ENCODE measurements around the gene PKP1. TPM values are rescaled to one million over a fixed set of nuclear protein-coding genes. Genes with fewer than 3 reads are reported as not detected.
"Not testable (repeated sequence)": the region's sequence is repeated elsewhere in the genome, so short reads cannot be mapped to it uniquely, and the experiment has no call there.

PKP1 gene, protein sequence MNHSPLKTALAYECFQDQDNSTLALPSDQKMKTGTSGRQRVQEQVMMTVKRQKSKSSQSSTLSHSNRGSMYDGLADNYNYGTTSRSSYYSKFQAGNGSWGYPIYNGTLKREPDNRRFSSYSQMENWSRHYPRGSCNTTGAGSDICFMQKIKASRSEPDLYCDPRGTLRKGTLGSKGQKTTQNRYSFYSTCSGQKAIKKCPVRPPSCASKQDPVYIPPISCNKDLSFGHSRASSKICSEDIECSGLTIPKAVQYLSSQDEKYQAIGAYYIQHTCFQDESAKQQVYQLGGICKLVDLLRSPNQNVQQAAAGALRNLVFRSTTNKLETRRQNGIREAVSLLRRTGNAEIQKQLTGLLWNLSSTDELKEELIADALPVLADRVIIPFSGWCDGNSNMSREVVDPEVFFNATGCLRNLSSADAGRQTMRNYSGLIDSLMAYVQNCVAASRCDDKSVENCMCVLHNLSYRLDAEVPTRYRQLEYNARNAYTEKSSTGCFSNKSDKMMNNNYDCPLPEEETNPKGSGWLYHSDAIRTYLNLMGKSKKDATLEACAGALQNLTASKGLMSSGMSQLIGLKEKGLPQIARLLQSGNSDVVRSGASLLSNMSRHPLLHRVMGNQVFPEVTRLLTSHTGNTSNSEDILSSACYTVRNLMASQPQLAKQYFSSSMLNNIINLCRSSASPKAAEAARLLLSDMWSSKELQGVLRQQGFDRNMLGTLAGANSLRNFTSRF
- polyA plus RNA-seq (ENCODE audit: insufficient read length in 4 of 4) = under 1 TPM; 0.06 to 0.67 (median 0.28) TPM

DNA sequence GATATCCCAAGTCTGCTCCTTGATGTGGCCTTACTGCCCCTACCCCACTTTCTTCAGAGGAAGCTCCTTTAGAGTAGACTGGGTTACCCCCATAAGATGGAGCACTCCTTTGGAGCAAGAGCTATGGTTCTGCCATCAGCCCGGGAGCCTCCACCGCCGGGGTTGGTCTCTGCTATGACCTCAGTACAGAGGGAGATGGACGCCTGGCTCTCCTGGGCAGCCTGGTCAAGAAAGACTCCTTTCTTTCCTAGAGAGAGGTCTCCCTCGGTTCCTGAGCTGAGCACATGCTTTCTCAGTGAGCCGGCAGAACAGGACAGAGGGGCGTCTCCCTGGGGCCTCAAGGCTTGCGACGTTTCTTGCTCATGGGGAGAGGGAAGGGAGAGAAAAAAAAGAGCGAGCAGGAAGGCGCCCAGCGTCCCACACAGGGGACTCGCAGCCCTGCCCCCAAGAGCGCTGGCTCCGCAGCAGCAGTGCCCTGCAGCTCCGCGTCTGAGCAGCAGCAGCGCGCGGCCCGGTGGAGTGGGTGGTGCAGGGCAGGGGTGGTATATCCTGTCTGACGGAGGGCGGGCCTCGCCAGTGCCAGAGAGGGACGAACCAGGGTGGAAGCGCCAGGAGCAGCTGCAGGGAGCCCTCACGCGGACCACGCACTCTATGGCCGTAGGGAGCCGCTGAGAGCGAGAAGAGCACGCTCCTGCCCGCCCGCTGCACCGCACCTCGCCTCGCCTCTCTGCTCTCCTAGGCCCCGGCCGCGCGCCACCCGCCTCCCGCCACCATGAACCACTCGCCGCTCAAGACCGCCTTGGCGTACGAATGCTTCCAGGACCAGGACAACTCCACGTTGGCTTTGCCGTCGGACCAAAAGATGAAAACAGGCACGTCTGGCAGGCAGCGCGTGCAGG, at the start of gene PKP1:
Gene PKP1, plus strand, starts transcription at position 576 of the 899 bp plus-strand sequence. Its CDS starts 197 bp downstream, at position 773.
- DNase-seq (ENCODE audit: low read depth in 4 of 4, low spot score in 3 of 4) = peak in 2 of 4 donors; percentile 26 to 28

DNA sequence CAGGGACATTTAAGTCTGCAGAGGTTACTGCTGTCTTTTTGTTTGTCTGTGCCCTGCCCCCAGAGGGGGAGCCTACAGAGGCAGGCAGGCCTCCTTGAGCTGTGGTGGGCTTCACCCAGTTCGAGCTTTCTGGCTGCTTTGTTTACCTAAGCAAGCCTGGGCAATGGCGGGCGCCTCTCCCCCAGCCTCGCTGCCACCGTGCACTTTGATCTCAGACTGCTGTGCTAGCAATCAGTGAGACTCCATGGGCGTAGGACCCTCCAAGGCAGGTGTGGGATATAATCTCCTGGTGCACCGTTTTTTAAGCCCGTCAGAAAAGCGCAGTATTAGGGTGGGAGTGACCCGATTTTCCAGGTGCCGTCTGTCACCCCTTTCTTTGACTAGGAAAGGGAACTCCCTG, 43.7 kb upstream of the PKP1 start:
- not testable (repeated sequence) for DNase-seq (ENCODE audit: low read depth in 4 of 4, low spot score in 3 of 4)

DNA sequence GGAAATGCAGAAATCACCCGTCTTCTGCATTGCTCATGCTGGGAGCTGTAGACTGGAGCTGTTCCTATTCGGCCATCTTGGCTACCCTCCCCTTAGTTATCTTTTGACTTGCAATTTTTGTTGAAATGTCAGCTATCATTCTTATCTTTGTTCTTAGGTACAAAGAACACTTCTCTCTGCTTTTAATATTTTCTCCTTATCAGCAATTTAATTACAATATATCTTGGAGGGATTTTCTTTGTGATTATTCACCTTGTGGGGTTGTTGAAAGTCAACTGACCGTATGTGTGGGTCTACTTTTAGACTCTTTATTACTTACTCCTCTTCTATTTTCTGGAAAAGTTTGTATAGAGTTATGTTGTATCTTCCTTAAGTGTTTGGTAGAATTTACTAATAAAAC, 43.1 kb upstream of the PKP1 start:
- DNase-seq (ENCODE audit: low read depth in 4 of 4, low spot score in 3 of 4) = no peak

DNA sequence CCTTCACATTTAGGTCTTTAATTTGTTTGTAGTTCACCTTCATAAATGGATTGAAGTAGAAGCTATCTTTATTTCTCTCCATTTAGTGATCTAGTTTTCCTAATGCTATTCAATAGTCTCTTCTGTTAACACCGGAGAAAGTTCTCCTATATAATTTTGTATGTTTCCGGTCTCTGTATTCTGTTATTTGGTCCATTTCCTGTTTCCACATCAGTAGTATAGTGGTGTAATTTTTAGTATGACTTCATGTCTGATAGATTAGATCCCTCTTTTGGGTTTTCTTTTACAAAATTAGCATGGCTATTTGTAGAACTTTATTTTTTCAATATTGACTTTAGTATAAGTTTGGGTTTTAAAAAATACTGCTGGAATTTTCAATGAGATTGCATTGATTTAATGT, 41.6 kb upstream of the PKP1 start:
- no peak for DNase-seq (ENCODE audit: low read depth in 4 of 4, low spot score in 3 of 4)

DNA sequence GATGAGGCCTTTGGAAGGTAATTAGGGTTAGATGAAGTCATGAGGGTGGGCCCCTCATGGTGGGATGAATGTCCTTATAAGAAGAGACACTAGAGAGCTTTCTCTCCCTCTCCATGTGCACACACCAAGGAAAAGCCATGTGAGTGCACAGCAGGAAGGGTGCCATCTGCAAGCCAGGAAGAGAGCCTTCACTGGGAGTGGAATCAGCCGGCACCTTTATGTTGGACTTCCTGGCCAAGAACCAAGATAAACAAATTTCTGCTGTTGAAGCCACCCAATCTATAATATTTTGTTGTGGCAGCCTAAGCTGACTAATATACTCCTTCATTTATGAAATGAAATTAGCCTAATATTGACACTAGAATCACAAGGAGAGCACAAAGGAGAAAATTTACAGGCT, 38.2 kb upstream of the PKP1 start:
- DNase-seq (ENCODE audit: low read depth in 4 of 4, low spot score in 3 of 4) = no peak

DNA sequence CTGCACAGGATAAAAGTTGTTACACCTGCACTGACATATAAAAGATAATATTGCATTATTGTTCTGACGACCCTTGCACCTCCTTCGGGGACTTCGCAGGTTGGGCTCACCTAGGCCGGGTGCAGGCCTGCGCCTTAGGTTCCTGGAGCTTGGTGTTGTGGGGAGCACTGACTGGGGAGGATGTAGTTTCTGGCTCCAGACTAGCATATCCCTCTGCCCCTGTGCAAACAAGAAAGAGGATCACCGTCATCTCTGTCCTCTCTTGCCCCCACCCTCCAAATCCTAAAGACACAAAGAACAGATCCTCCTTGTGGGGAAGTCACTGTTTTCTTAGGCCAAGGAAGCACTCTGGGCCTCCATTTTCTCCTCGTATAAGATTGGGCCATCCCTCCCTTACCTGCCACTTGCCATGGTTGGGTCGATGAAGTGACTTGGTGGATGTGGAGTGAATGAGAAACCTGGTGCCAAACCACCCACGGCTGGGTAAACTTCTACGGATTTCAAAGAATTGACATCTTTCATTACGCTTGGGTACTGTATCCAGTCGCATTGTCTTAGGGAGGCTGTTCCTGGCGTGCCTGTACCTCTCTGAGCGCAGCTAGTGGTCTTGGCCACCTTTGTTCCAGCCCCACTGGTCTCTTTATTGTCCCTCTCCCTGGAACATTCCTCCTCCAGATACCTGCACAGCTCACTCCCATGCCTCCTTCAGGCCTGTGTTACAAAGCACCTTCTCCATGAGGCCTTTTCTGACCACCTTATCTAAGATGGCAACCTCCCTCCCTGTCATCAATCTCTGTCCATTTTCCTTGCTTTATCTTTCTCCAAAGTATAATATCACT, 34.4 kb upstream of the PKP1 start:
- DNase-seq (ENCODE audit: low read depth in 4 of 4, low spot score in 3 of 4) = no peak

DNA sequence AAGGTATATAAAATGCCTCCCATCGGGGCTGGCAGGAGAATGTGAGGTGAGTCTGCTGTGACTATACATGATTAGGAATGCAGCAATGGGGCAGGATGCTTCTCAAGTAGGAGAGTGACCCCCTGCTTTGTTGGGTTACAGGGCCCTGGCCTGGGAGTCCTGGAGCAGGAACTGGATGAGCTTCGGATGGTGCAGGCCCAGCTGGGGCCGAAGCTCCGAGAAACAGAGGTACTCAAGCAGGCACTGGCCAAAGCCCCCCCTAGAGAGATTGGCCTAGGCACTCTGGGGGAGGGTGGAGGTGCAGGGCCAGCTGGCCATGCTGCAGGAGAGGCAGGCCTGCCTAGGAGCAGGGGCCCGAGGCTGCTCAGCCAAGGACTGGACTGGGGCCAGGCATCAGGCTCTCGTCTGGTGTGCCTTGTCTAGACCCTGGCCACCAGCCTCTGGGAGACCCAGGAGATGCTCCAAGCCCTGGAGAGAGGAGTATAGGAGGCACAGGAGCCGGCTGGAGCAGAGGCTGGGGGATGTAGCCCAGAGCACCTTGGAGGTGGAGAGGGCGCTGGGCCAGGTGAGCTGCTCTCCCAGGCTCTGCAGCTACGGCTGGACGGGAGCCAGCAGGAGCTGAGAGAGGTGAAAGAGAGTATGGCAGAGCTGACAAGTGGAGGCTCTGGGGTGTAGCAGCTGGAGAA, 32.8 kb upstream of the PKP1 start:
- no peak for DNase-seq (ENCODE audit: low read depth in 4 of 4, low spot score in 3 of 4)

DNA sequence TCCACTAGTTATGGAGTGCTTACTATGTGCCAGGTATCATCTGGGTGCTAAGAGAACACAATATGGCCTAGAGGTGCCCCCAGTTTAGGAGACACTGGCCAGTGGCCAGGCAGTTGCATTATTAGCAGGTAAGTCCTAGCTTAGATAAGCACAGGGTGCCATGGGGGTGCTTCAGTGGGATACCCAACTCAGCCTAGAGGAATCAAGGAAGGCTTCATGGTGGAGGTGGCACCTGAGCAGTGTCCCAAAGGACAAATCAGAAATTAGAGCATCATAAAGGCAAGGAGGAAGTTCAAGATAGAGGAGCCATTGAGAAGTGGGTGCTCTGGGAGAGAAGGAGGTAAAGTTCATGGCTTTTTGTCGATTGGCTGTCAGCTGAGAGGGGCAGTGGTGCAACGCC, 31.9 kb upstream of the PKP1 start:
- DNase-seq (ENCODE audit: low read depth in 4 of 4, low spot score in 3 of 4) = no peak

DNA sequence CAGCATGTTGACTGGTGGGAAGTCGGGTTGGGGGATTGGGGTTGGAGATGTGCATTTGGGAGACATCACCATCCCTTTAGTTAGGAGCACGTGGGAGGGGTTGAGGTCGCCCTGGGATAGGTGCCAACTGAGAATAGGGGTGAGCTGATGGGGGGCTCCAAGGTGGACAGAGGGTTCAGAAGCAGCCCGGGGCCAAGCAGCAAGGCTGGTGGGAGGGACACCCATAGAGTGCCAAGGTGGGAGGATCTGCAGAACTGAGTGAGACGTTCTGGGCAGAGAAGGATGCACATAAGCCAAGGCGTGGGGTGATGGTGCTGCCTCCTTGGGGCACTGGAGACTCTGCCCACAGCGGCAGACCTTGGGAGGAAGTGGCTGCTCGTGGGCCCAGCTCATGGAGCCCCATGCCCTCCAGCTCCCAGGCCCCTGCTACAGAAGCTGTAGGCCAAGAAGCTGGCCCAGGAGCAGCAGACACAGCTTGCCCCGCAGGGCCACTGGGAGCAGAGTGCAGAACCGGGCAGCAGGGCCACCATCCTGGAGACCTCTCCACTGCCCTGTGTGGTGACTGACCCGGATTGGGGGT, 31.4 kb upstream of the PKP1 start:
- DNase-seq (ENCODE audit: low read depth in 4 of 4, low spot score in 3 of 4) = no peak

DNA sequence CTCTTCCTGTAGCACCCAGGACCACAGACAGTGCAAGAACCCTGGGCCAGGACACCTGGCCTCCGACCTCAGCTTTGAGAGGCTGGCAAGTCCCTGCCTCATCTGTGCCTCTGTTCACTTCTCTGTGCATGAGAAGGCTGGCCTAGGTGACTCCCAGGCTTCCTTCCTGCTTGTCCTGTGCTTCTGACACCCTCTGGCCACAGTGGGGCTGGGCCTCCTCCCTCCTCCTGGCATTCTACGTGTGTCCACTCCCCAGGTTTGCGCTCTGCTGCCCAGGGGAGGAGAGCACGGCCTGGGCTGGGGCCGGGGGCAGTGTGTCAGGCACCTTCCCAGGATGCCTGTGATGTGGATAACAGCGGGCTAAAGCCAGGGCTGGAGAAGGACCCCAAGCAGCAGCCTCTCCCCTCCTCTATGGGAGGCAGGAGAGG, 30.3 kb upstream of the PKP1 start:
- no peak for DNase-seq (ENCODE audit: low read depth in 4 of 4, low spot score in 3 of 4)

DNA sequence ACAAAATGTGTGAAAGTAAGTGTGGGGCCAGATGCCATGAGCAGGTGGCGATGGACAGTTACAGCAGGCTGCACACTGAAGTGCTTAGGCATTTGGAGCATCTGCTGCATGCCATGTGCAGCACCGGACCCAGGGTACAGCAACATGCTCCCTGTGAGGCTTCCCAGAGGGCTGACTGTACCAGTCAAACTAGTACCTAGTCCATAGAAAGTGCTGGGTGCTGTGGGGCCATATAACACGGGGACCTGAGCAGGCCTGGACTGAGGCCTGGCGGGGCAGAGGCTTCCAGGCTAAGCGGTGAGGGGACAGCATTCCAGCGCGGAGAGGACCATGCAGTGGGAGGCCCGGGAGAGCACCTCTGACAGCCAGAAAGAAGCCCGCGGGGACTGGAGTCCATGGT, 29.9 kb upstream of the PKP1 start:
- no peak for DNase-seq (ENCODE audit: low read depth in 4 of 4, low spot score in 3 of 4)

DNA sequence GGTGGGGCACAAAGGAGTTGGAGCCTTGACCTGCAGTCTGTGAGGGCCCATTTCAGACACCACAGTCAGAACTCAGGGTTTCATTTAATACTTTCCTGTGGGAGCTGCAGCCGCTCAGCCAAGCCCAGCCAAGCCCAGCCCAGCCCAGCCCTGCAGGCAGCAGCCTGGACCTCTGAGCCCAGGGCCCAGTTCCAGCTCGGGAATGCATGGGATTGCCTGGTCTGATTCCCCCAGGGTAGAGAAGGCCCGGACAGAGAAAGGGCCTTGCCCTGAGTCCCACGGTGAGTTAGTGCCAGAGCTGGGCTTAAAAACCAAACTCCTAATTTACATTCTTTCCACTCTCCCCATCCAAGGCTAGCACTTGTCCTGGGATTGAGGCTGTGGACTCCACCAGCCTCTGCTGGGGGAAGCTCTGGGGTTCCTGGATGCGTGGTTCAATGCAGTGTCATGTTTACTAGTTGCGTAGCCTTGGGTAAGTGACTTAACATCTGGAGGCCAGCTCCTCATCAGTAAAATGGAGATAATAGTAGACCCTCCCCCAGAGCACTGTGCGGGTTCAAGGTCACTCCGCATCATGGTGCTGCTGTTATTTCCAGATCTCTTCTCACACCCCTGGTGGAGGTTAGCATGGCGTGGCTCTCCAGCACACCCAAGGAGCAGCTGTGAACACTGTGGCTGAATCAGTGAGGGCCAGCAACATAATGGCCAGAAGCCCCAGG, 29.2 kb upstream of the PKP1 start:
- DNase-seq (ENCODE audit: low read depth in 4 of 4, low spot score in 3 of 4) = no peak

DNA sequence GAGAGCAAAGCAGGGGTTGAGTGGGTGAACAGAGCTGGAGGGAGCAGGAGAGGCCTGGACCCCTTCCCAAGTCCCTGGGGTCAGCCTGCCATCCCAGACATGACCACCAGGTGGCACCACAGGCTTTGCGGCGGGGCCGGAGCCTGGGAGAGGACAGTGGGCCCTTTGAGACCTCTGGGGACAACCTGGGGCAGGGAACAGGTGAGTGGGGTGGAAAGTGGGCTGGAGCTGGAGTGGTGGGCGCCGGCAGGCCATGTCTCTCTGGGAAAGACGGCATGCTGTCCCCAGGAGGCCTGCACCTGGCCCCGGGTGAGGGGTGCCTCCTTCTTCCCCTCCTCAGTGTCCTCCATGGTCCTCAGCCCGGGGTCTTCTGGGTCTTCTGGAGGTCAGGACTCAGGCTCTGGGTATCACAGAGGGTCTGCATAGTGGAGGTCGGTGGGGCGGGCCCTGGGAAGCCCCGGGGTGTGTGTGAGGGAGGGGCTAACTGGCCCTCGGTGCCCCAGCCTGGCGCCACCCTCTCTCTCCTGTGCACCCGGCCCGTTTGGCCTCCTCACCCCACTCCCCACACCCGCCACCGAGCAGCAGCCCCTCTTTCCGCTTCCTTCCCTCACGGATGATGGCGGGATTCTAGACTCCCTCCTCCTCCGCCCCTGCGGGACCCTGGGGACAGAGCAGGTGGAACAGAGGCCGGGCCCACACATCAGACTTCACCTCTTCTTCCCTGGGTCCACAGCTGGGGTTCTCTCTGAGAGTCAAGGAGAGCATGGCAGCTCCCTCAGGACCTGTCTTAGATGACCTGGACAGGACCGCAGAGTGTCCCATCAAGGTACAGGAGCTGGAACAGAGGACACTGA, 28.5 kb upstream of the PKP1 start:
- peak in 2 of 4 donors; percentile 32 to 45 for DNase-seq (ENCODE audit: low read depth in 4 of 4, low spot score in 3 of 4)

DNA sequence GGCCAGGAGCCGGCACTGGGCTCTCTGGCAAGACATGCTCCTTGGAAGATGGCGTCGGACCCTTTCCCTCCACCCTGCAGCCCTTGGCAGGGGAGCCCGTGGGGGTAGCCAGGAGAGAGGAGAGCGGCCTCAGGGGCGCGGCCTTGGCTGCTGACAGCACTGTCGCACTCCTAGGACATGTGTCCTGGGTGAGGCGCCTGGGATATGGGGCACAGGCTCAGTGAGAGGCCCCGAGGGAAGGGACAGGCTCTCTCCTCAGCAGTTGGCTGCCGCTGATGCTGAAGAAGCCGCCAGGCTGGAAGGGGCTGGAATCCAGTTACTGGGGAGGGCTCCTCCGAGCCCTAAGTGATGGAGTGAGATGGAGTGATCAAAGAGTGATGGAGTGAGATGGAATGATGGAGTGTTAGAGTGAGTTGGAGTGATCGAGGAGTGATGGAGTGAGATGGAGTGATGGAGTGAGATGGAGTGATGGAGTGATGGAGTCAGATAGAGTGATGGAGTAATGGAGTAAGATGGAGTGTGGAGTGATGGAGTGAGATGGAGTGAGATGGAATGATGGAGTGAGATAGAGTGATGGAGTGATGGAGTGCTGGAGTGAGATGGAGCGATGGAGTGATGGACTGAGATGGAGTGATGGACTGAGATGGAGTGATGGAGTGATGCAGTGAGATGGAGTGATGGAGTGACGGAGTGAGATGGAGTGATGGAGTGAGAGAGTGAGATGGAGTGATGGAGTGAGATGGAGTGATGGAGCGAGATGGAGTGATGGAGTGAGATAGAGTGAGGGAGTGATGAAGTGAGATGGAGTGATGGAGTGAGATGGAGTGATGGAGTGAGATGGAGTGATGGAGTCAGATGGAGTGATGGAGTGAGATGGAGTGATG, 27.6 kb upstream of the PKP1 start:
- DNase-seq (ENCODE audit: low read depth in 4 of 4, low spot score in 3 of 4) = no peak

DNA sequence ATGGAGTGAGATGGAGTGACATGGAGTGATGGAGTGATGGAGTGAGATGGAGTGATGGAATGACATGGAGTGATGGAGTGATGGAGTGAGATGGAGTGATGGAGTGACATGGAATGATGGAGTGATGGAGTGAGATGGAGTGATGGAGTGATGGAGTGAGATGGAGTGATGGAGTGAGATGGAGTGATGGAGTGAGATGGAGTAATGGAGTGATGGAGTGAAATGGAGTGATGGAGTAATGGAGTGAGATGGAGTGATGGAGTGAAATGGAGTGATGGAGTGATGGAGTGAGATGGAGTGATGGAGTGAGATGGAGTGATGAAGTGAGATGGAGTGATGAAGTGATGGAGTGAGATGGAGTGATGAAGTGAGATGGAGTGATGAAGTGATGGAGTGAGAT, 25.2 kb upstream of the PKP1 start:
- DNase-seq (ENCODE audit: low read depth in 4 of 4, low spot score in 3 of 4) = not testable (repeated sequence)

DNA sequence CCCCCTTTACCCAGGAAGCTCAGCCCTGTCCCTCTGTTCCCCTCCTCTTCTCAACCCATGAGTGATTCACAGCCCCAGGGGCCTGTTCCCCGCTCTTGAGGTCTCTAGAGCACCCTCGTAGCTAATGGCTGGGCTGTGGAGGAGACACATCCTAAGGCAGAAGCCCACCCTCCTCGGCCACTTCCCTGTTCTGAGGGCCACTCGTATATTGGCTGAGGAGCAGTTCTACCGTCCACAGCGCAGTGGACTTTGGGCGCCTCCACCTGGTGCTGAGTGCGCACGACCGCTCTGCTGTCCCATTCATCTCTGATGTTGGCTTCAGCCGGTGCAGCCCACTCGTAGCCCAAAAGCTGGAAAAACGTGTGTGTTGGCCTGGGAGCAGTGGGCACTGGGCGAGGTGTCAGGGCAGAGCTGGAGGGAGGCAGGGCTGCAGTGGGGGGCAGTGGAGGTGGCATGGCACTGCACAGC, 24.5 kb upstream of the PKP1 start:
- no peak for DNase-seq (ENCODE audit: low read depth in 4 of 4, low spot score in 3 of 4)
